Type B pancreatic cell (in vitro differentiated cells): Measurements from ENCODE around the gene MEIS2. TPM values are rescaled to one million over a fixed set of nuclear protein-coding genes. Genes with fewer than 3 reads are reported as not detected.

ENCODE experiments used
- DNase-seq: peaks from one replicate; pipeline ENCODE4 v3.0.0; 2021; ENCODE audit warnings: mixed read lengths; ENCODE audit not compliant: unreplicated experiment; ENCODE audit errors: extremely low spot score
- H3K27ac Mint-ChIP-seq: 2 replicates; pipeline ENCODE4 v1.8.0; 2021; ENCODE audit warnings: mild to moderate bottlenecking, mixed read lengths
- H3K27me3 Mint-ChIP-seq: 2 replicates; pipeline ENCODE4 v1.8.0; 2021; ENCODE audit warnings: mixed read lengths
- H3K36me3 Mint-ChIP-seq: 2 replicates; pipeline ENCODE4 v1.8.0; 2021; ENCODE audit warnings: mixed read lengths
- H3K4me1 Mint-ChIP-seq: one replicate; pipeline ENCODE4 v1.8.0; 2021; ENCODE audit warnings: mixed read lengths; ENCODE audit not compliant: unreplicated experiment
- H3K4me3 Mint-ChIP-seq: 2 replicates; pipeline ENCODE4 v1.8.0; 2021; ENCODE audit warnings: mild to moderate bottlenecking, mixed read lengths
- H3K9me3 Mint-ChIP-seq: 2 replicates; pipeline ENCODE4 v1.8.0; 2021; ENCODE audit warnings: mixed read lengths
- total RNA-seq: library from RNA; stranded (reverse); gene quantifications from 2 replicates; pipeline ENCODE4 v1.2.1, GENCODE V29; 2021; ENCODE audit warnings: low replicate concordance
- TF ChIP-seq, protein P1 (sequence below): fragments of 200-600 bp; sonication (generic); conservative IDR thresholded peaks from 2 replicates; pipeline ENCODE4 v1.5.0; 2021; ENCODE audit warnings: antibody characterized with exemption, mild to moderate bottlenecking

MEIS2 gene
- total RNA-seq, 1 donor from 2014 or later = 211 TPM

- TF ChIP-seq, protein P1, sequence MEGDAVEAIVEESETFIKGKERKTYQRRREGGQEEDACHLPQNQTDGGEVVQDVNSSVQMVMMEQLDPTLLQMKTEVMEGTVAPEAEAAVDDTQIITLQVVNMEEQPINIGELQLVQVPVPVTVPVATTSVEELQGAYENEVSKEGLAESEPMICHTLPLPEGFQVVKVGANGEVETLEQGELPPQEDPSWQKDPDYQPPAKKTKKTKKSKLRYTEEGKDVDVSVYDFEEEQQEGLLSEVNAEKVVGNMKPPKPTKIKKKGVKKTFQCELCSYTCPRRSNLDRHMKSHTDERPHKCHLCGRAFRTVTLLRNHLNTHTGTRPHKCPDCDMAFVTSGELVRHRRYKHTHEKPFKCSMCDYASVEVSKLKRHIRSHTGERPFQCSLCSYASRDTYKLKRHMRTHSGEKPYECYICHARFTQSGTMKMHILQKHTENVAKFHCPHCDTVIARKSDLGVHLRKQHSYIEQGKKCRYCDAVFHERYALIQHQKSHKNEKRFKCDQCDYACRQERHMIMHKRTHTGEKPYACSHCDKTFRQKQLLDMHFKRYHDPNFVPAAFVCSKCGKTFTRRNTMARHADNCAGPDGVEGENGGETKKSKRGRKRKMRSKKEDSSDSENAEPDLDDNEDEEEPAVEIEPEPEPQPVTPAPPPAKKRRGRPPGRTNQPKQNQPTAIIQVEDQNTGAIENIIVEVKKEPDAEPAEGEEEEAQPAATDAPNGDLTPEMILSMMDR = no peak
- DNase-seq = no peak
- H3K36me3 Mint-ChIP-seq = peaks cover 67% of the 10 kb centered on the region
- no peaks in the 10 kb centered on the region for H3K27me3 Mint-ChIP-seq
- no peak overlapping the region for H3K4me3 Mint-ChIP-seq
- H3K27ac Mint-ChIP-seq = no peak overlapping the region
- no peaks in the 10 kb centered on the region for H3K9me3 Mint-ChIP-seq
- H3K4me1 Mint-ChIP-seq = peaks cover 38% of the 10 kb centered on the region
These were observed 174.5 kb downstream of the MEIS2 start for GRCh38 chr15:36925653-36926426.

DNA sequence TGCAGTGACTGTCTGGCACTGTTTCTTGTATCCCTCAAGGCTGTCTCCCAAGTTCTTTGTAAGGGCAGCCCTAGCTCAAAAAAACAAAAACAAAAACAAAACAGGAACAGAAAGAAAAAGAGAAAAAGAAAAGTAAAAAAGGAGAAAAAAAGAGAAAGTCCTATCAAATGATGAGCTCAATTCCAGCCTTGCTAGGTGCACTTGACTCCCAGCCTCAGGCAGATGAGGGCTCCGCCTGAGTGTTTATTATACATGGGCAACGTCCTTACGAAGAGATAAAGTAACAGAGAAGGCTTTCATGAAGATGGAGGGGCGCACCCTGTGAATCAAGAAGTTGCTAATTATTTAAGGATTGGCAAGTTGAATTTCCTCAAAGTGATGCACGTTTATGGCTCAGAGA lies 175.3 kb downstream of the MEIS2 start:
- Mint-ChIP-seq H3K36me3 (peaks cover 63% of the 10 kb centered on the region), H3K9me3 (no peaks in the 10 kb centered on the region), H3K4me3 (no peak overlapping the region), H3K4me1 (peaks cover 38% of the 10 kb centered on the region), H3K27me3 (no peaks in the 10 kb centered on the region), H3K27ac (no peak overlapping the region)
- no peak for DNase-seq
- TF ChIP-seq, protein P1 = no peak

- H3K4me1 Mint-ChIP-seq = peaks cover 38% of the 10 kb centered on the region
- peaks cover 59% of the 10 kb centered on the region for H3K36me3 Mint-ChIP-seq
- H3K4me3 Mint-ChIP-seq = peak overlapping the region; percentile 18
- H3K27ac Mint-ChIP-seq = no peak overlapping the region
- H3K27me3 Mint-ChIP-seq = no peaks in the 10 kb centered on the region
- TF ChIP-seq, protein P1 = no peak
- DNase-seq = no peak
- H3K9me3 Mint-ChIP-seq = no peaks in the 10 kb centered on the region
These were observed 176.3 kb downstream of the MEIS2 start for GRCh38 chr15:36924034-36924433.

DNA sequence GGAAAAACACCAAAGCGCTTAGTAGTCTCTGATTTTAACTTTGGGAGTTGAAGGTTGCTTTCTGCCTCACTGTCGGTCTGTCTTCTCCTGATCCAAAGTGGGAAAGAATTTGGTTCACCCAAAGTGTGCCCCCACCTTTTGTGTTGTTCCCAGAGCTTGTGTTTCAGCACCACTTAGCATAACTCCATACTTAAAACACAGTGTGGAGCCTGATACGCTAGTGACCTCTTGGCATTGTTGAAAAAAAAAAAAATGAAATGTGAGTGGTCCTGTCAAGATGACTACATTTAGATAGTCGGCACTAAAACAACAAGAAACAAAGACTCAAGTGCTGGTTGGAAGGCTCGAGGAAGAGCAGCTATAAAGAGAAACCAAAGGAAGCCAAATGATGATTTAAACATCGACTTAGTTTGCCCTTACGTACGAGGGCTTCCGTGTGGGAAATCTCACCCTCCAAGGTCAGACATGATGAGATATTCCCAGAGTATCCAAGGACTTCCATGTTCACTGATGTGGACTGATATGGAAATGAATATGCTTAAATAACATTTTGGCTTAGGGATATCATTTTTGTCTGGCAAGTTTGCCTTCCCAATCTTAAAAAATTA lies 178.8 kb downstream of the MEIS2 start:
- H3K27ac Mint-ChIP-seq = no peak overlapping the region

DNA sequence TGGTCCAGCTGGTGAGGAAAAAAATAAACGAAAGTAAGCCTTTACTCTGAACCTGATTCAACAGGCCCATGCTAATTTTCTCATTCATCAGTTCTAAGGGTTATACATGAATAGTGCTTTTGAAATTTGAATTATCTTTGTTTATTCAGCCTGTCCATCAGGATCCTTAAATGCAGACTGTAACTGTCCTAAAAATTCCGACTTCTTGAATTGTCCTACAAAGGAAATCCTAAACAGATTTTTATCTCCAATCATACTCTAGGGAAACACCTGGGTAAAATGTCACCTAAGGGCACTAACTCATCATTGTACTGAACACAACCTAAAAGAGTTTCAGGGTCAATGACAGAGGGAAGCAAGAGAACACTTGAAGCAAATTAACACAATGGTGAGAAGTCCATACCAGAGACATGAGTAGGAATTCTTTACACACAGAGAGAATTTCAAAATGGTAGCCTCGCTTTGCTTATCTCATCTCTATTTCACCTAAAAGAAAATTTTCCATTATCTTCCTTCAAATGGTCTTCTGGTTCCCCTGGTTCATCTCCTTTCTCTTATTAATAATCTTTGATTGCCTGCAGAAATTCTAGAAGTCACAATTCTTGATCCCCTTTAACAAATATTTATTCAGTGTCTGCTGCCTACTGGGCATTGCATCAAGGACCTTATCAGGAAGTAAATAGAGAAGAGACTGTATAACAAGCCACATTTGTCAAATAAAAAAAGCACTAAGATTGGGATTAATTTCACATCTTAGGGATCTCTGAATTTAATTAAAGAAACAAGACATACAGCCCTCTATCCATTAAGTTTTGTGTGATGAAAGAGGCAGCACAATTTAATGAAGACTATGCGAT lies 182.7 kb downstream of the MEIS2 start:
- no peak for DNase-seq
- Mint-ChIP-seq H3K9me3 (peaks cover 10% of the 10 kb centered on the region), H3K27me3 (no peaks in the 10 kb centered on the region), H3K36me3 (peaks cover 58% of the 10 kb centered on the region), H3K27ac (no peak overlapping the region), H3K4me3 (no peak overlapping the region), H3K4me1 (peaks cover 42% of the 10 kb centered on the region)
- TF ChIP-seq, protein P1 = no peak

More for the DNA sequence above, 178.8 kb downstream of the MEIS2 start:
- Mint-ChIP-seq H3K27me3 (no peaks in the 10 kb centered on the region), H3K36me3 (peaks cover 62% of the 10 kb centered on the region), H3K4me3 (no peak overlapping the region), H3K4me1 (peaks cover 37% of the 10 kb centered on the region), H3K9me3 (peaks cover 5% of the 10 kb centered on the region)
- TF ChIP-seq, protein P1 = no peak
- no peak for DNase-seq
